Adrenal gland (tissue), 5 donors: ENCODE data around the gene PPP1R14C.

Experiments used
- POLR2A ChIP-seq, 2 donors: fragments of 450-650 bp; IDR thresholded peaks; one replicate each; pipeline ENCODE4 v1.6.1; 2017; ENCODE audit warnings: antibody characterized with exemption in 2 of 2, mild to moderate bottlenecking in 2 of 2, moderate library complexity in 1 of 2
- TF ChIP-seq, protein P1 (sequence below), 6 experiments: fragments of 450-650 bp in 4 of 6; fragments of 200-600 bp in 2 of 6; sonication (generic) in 1 of 6; IDR thresholded peaks; 1 replicate in 5 of 6; 2 replicates in 1 of 6; pipeline versions ENCODE4 v1.5.1 to v1.8.0; 2016 to 2021; ENCODE audit warnings: antibody characterized with exemption in 6 of 6, mild to moderate bottlenecking in 2 of 6, moderate library complexity in 1 of 6
- donor health status: DM: no; HTN: no; CAD: no.

DNA sequence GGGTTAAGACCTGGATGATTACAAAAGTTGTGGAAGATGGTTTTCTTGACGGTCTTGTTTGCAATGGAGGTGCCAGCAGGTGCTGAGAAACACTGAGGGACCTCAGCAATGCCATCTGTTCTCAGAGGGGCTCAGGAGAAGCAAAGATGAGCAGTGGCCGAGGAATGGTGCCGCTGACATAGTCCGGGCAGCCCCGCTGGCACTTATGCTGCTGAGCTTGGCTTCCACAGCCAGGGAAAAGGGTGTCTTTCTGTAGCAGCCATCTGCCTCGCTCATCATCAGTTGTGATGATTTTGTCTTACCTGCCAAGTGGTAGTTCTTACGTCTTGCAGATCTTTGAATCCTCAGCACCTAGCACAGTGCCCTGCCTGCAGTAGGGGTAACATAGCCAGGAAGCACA lies 55.7 kb downstream of the PPP1R14C start:
- TF ChIP-seq, protein P1, sequence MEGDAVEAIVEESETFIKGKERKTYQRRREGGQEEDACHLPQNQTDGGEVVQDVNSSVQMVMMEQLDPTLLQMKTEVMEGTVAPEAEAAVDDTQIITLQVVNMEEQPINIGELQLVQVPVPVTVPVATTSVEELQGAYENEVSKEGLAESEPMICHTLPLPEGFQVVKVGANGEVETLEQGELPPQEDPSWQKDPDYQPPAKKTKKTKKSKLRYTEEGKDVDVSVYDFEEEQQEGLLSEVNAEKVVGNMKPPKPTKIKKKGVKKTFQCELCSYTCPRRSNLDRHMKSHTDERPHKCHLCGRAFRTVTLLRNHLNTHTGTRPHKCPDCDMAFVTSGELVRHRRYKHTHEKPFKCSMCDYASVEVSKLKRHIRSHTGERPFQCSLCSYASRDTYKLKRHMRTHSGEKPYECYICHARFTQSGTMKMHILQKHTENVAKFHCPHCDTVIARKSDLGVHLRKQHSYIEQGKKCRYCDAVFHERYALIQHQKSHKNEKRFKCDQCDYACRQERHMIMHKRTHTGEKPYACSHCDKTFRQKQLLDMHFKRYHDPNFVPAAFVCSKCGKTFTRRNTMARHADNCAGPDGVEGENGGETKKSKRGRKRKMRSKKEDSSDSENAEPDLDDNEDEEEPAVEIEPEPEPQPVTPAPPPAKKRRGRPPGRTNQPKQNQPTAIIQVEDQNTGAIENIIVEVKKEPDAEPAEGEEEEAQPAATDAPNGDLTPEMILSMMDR (IDR thresholded peaks at IDR 0.05), result no peak
- TF ChIP-seq POLR2A (IDR thresholded peaks at IDR 0.05), result no peak
